ENCODE results near the gene AUH. TPM values are rescaled to one million over a fixed set of nuclear protein-coding genes. Genes with fewer than 3 reads are reported as not detected.

The AUH gene
- total RNA-seq, 2 donors from 2014 or later = 23.0 to 23.5 TPM

DNA sequence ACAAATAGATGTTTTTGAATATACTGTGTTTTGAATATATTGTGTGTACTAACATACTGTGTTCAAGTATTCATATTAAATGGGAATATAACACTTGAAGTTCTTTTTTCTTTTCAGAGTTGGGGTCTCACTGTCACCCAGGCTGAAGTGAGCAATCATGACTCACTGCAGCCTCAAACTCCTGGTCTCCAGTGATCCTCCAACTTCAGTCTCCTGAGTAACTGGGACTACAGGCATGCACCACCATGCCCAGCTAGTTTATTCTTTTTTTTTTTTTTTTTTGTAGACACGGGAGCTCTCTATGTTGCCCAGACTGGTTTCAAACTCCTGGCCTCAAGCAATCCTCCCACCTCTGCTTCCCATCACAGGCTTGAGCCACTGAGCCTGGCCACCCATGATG, 23.2 kb upstream of the AUH start:
- no peaks in the 10 kb centered on the region for H3K4me1 ChIP-seq (ENCODE audit: control insufficient read depth, insufficient read depth, low read length)
- no peaks in the 10 kb centered on the region for H3K36me3 Mint-ChIP-seq (ENCODE audit: low read depth)
- TF ChIP-seq, protein P1, sequence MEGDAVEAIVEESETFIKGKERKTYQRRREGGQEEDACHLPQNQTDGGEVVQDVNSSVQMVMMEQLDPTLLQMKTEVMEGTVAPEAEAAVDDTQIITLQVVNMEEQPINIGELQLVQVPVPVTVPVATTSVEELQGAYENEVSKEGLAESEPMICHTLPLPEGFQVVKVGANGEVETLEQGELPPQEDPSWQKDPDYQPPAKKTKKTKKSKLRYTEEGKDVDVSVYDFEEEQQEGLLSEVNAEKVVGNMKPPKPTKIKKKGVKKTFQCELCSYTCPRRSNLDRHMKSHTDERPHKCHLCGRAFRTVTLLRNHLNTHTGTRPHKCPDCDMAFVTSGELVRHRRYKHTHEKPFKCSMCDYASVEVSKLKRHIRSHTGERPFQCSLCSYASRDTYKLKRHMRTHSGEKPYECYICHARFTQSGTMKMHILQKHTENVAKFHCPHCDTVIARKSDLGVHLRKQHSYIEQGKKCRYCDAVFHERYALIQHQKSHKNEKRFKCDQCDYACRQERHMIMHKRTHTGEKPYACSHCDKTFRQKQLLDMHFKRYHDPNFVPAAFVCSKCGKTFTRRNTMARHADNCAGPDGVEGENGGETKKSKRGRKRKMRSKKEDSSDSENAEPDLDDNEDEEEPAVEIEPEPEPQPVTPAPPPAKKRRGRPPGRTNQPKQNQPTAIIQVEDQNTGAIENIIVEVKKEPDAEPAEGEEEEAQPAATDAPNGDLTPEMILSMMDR (conservative IDR thresholded peaks at IDR 0.05) = no peak
- H3K9me3 Mint-ChIP-seq = peaks cover 7% of the 10 kb centered on the region
- H3K4me3 ChIP-seq (ENCODE audit: low read length) = no peak overlapping the region
- DNase-seq = no peak
- H3K4me1 Mint-ChIP-seq = no peaks in the 10 kb centered on the region
- no peaks in the 10 kb centered on the region for H3K9me3 ChIP-seq (ENCODE audit: control insufficient read depth, low read length)
- no peak overlapping the region for H3K9ac ChIP-seq (ENCODE audit: extremely low read depth, low read length, poor library complexity, severe bottlenecking)
- WGBS, 2 experiments (ENCODE audit: insufficient coverage in 1 of 2, insufficient read length in 1 of 2) = 80% methylated on average over 1 of the region's 1 CpG; no CpG with 5 or more reads in 1 of the 2 experiments
- no peak overlapping the region for H3K27ac ChIP-seq (ENCODE audit: low read depth, low read length)
- no peak overlapping the region for H3K27ac Mint-ChIP-seq
- no peaks in the 10 kb centered on the region for H3K36me3 ChIP-seq (ENCODE audit: control insufficient read depth, insufficient read depth, low read length)
- H3K27me3 ChIP-seq (ENCODE audit: control insufficient read depth, insufficient read depth, low read length, poor library complexity, severe bottlenecking) = no peaks in the 10 kb centered on the region
- H3K27me3 Mint-ChIP-seq (ENCODE audit: insufficient read depth) = peaks cover 4% of the 10 kb centered on the region
- no peak overlapping the region for H3K4me3 Mint-ChIP-seq

DNA sequence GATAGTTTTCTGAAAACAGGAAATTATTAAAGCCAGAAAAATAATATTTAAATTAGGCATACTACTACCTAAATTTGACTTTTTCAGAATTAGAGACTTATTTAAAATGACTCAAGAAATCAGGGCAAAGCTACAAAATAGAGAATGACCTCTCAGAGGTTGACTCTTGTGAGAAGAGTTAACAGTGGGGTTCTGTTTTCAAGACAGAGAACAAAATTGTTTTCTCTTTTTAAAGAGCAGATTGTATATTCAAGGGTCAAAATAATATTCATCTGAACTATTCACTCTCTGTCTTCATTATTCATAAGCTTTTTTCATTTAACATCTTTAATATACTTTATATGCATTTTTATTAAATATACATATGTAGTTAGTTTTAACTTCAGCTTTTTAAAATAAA, 21.9 kb upstream of the AUH start:
- H3K36me3 ChIP-seq (ENCODE audit: control insufficient read depth, insufficient read depth, low read length) = no peaks in the 10 kb centered on the region
- no peaks in the 10 kb centered on the region for H3K27me3 ChIP-seq (ENCODE audit: control insufficient read depth, insufficient read depth, low read length, poor library complexity, severe bottlenecking)
- TF ChIP-seq, protein P1 (conservative IDR thresholded peaks at IDR 0.05) = no peak
- no peak overlapping the region for H3K4me3 ChIP-seq (ENCODE audit: low read length)
- no peaks in the 10 kb centered on the region for H3K4me1 ChIP-seq (ENCODE audit: control insufficient read depth, insufficient read depth, low read length)
- Mint-ChIP-seq H3K4me3 (no peak overlapping the region), H3K36me3 (ENCODE audit: low read depth) (no peaks in the 10 kb centered on the region), H3K27ac (no peak overlapping the region), H3K27me3 (ENCODE audit: insufficient read depth) (peaks cover 4% of the 10 kb centered on the region), H3K4me1 (no peaks in the 10 kb centered on the region), H3K9me3 (peaks cover 7% of the 10 kb centered on the region)
- H3K27ac ChIP-seq (ENCODE audit: low read depth, low read length) = no peak overlapping the region
- no peak for DNase-seq
- peaks cover 3% of the 10 kb centered on the region for H3K9me3 ChIP-seq (ENCODE audit: control insufficient read depth, low read length)
- H3K9ac ChIP-seq (ENCODE audit: extremely low read depth, low read length, poor library complexity, severe bottlenecking) = no peak overlapping the region

DNA sequence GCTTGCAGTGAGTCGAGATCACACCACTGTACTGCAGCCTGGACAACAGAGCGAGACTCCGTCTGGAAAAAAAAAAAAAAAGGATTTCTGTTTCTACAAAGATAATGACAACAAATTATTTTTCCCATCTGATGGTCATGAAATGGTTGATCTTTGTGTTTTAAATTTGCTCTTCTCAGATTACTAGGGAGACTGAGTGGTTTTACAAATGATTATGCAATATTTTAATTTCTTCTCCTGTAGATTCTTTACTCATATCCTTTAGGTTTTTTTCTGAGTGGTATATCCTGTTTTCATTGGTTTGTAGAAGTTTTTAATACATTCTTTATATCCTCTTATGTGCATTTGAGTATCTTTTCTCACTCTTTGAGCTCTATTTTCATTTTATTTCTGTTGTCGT, 20.6 kb upstream of the AUH start:
- H3K4me3 ChIP-seq (ENCODE audit: low read length) = no peak overlapping the region
- H3K36me3 Mint-ChIP-seq (ENCODE audit: low read depth) = no peaks in the 10 kb centered on the region
- no peak overlapping the region for H3K9ac ChIP-seq (ENCODE audit: extremely low read depth, low read length, poor library complexity, severe bottlenecking)
- H3K36me3 ChIP-seq (ENCODE audit: control insufficient read depth, insufficient read depth, low read length) = no peaks in the 10 kb centered on the region
- H3K9me3 Mint-ChIP-seq = peaks cover 16% of the 10 kb centered on the region
- DNase-seq = no peak
- no peaks in the 10 kb centered on the region for H3K27me3 ChIP-seq (ENCODE audit: control insufficient read depth, insufficient read depth, low read length, poor library complexity, severe bottlenecking)
- H3K4me1 ChIP-seq (ENCODE audit: control insufficient read depth, insufficient read depth, low read length) = no peaks in the 10 kb centered on the region
- H3K27me3 Mint-ChIP-seq (ENCODE audit: insufficient read depth) = peaks cover 4% of the 10 kb centered on the region
- H3K4me3 Mint-ChIP-seq = no peak overlapping the region
- no peaks in the 10 kb centered on the region for H3K4me1 Mint-ChIP-seq
- no peak overlapping the region for H3K27ac Mint-ChIP-seq
- whole genome bisulfite sequencing, 2 experiments (ENCODE audit: insufficient coverage in 1 of 2, insufficient read length in 1 of 2) = 80 to 95% methylated on average over 1 to 3 of the region's 4 CpGs
- TF ChIP-seq, protein P1 (conservative IDR thresholded peaks at IDR 0.05) = no peak
- no peak overlapping the region for H3K27ac ChIP-seq (ENCODE audit: low read depth, low read length)
- H3K9me3 ChIP-seq (ENCODE audit: control insufficient read depth, low read length) = peaks cover 10% of the 10 kb centered on the region

All from endodermal cell (in vitro differentiated cells).